ENCODE results near the gene ZFAND3.

- no peak for TF ChIP-seq CTCF (IDR thresholded peaks at IDR 0.05)
- TF ChIP-seq EZH2 (IDR thresholded peaks at IDR 0.05; ENCODE audit: borderline replicate concordance, insufficient read depth, low read depth, low read length, poor library complexity, severe bottlenecking) = no peak
These were observed 167.5 kb downstream of the ZFAND3 start for GRCh38 chr6:37987018-37987417.
